ENCODE results near the gene PRM1.
A peak's percentile ranks its signal among the peaks of the same experiment; 100 is the strongest.

Gene PRM1

DNA sequence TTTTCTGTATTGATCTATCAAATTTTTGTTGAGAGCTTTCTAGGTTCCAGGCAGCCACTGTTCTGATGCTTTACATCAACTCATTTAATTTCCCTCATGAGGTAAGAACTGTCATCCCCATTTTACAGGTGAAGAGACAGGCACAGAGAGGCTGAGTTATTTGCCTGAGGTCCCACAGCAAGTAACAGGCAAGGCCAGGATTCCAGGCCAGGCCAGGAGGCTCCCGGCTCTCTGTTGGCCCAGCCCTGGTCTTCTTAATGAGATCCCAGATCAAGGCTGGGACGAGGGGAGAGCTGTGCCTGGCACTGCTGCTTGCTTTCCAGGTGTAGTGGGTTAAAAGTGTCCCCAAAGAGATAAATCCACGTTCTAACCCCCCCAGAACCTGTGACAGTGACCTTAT lies 41.7 kb upstream of the PRM1 start:
- no peak overlapping the region for H3K27ac Mint-ChIP-seq
- peaks cover 0 to 3% of the 10 kb centered on the region in 2 donors for H3K9me3 Mint-ChIP-seq

GRCh38 chr16:11321662-11322061 lies 40.5 kb upstream of the PRM1 start:
- DNase-seq = no peak
- Mint-ChIP-seq H3K36me3 (ENCODE audit: insufficient read depth) (peaks cover 3% of the 10 kb centered on the region), H3K4me1 (ENCODE audit: low read depth in 2 of 2) (peaks cover 0 to 4% of the 10 kb centered on the region in 2 donors), H3K4me3 (no peak overlapping the region), H3K27ac (no peak overlapping the region), H3K27me3 (peaks cover under 1% of the 10 kb centered on the region in 2 donors), H3K9me3 (no peaks in the 10 kb centered on the region)
- ATAC-seq (replicated peaks) = no peak

More for the DNA sequence above, 41.7 kb upstream of the PRM1 start:
- Mint-ChIP-seq H3K36me3 (ENCODE audit: insufficient read depth) (peaks cover 6% of the 10 kb centered on the region), H3K4me3 (no peak overlapping the region), H3K27me3 (peaks cover 12 to 13% of the 10 kb centered on the region in 2 donors), H3K4me1 (ENCODE audit: low read depth in 2 of 2) (peaks cover 10 to 12% of the 10 kb centered on the region in 2 donors)
- DNase-seq = no peak
- no peak for ATAC-seq (replicated peaks)

- Mint-ChIP-seq H3K4me3 (no peak overlapping the region), H3K9me3 (no peaks in the 10 kb centered on the region), H3K36me3 (ENCODE audit: insufficient read depth) (no peaks in the 10 kb centered on the region), H3K27ac (no peak overlapping the region), H3K4me1 (ENCODE audit: low read depth in 2 of 2) (peaks cover 0 to under 1% of the 10 kb centered on the region in 2 donors), H3K27me3 (no peaks in the 10 kb centered on the region)
- DNase-seq (no peak), ATAC-seq (replicated peaks) (no peak)
Observed at GRCh38 chr16:11320170-11320569, 39.0 kb upstream of the PRM1 start.

GRCh38 chr16:11319529-11320146 lies 38.5 kb upstream of the PRM1 start:
- Mint-ChIP-seq H3K4me3 (no peak overlapping the region), H3K27me3 (no peaks in the 10 kb centered on the region), H3K36me3 (ENCODE audit: insufficient read depth) (no peaks in the 10 kb centered on the region), H3K9me3 (no peaks in the 10 kb centered on the region), H3K27ac (no peak overlapping the region), H3K4me1 (ENCODE audit: low read depth in 2 of 2) (no peaks in the 10 kb centered on the region)
- DNase-seq = no peak
- ATAC-seq (replicated peaks) = no peak

DNA sequence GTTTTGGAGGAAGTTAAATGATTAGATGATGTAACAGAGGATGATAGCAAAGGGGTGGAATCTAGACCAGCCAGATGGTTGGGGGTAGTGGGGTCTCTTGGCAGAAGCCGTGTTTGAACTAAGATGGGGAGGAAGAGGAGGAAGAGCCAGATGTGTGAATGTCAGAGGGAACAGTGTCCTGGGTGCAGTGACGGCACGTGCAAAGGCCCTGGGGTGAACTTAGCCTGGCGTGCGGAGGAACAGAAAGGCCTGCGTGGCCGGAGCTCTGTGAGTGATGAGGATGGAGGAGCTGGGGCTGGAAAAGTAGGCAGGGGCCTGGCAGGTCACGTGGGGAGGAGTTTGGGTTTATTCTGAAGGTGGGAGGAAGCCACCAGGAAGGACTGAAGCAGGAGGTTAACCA lies 37.7 kb upstream of the PRM1 start:
- H3K4me3 Mint-ChIP-seq = no peak overlapping the region
- peak overlapping the region in 1 of 2 donors; percentile 1 for H3K27ac Mint-ChIP-seq
- H3K36me3 Mint-ChIP-seq (ENCODE audit: insufficient read depth) = no peaks in the 10 kb centered on the region
- DNase-seq (no peak), ATAC-seq (replicated peaks) (no peak)
- no peaks in the 10 kb centered on the region for H3K27me3 Mint-ChIP-seq
- H3K9me3 Mint-ChIP-seq = no peaks in the 10 kb centered on the region
- H3K4me1 Mint-ChIP-seq (ENCODE audit: low read depth in 2 of 2) = no peaks in the 10 kb centered on the region

GRCh38 chr16:11316331-11317015 lies 35.3 kb upstream of the PRM1 start:
- Mint-ChIP-seq H3K4me1 (ENCODE audit: low read depth in 2 of 2) (peaks cover 13 to 14% of the 10 kb centered on the region in 2 donors), H3K27me3 (no peaks in the 10 kb centered on the region), H3K36me3 (ENCODE audit: insufficient read depth) (no peaks in the 10 kb centered on the region), H3K27ac (no peak overlapping the region), H3K9me3 (no peaks in the 10 kb centered on the region), H3K4me3 (no peak overlapping the region)
- no peak for ATAC-seq (replicated peaks)
- DNase-seq = no peak

DNA sequence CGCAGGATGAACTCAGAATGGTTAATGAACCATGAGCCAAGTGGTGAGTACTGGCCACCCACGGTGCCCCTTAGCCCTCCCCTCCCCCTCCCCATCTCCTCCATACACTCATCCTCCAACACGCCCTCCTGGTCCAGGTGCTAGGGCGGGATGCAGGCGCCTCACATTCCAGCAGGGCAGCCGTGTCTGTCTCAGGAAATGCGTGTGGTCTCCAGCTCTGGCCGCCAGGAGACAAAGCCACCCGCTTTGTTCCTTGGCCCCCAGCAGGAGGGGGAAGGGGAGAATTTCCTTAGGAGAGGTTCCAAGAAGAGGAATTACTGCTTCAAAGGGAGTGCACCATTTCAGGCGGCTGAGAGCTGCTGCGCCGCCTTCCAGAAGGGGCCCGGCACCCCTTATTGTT lies 34.4 kb upstream of the PRM1 start:
- no peak overlapping the region for H3K27ac Mint-ChIP-seq
- H3K9me3 Mint-ChIP-seq = no peaks in the 10 kb centered on the region
- ATAC-seq (replicated peaks) = no peak
- no peak overlapping the region for H3K4me3 Mint-ChIP-seq
- H3K36me3 Mint-ChIP-seq (ENCODE audit: insufficient read depth) = no peaks in the 10 kb centered on the region
- no peaks in the 10 kb centered on the region for H3K27me3 Mint-ChIP-seq
- no peak for DNase-seq
- peaks cover 17 to 21% of the 10 kb centered on the region in 2 donors for H3K4me1 Mint-ChIP-seq (ENCODE audit: low read depth in 2 of 2)

- no peak overlapping the region for H3K27ac Mint-ChIP-seq
- ATAC-seq (replicated peaks) = no peak
- peaks cover 17 to 21% of the 10 kb centered on the region in 2 donors for H3K4me1 Mint-ChIP-seq (ENCODE audit: low read depth in 2 of 2)
- H3K4me3 Mint-ChIP-seq = no peak overlapping the region
- no peaks in the 10 kb centered on the region for H3K27me3 Mint-ChIP-seq
- no peaks in the 10 kb centered on the region for H3K36me3 Mint-ChIP-seq (ENCODE audit: insufficient read depth)
- DNase-seq = no peak
- H3K9me3 Mint-ChIP-seq = no peaks in the 10 kb centered on the region
Observed at GRCh38 chr16:11314309-11314894, 33.3 kb upstream of the PRM1 start.

- Mint-ChIP-seq H3K27me3 (no peaks in the 10 kb centered on the region), H3K36me3 (ENCODE audit: insufficient read depth) (no peaks in the 10 kb centered on the region), H3K9me3 (no peaks in the 10 kb centered on the region), H3K4me3 (no peak overlapping the region), H3K27ac (no peak overlapping the region), H3K4me1 (ENCODE audit: low read depth in 2 of 2) (peaks cover 17 to 21% of the 10 kb centered on the region in 2 donors)
- no peak for ATAC-seq (replicated peaks)
- no peak for DNase-seq
Observed at GRCh38 chr16:11313493-11314308, 32.6 kb upstream of the PRM1 start.

GRCh38 chr16:11312718-11313492 lies 31.8 kb upstream of the PRM1 start:
- Mint-ChIP-seq H3K9me3 (no peaks in the 10 kb centered on the region), H3K4me3 (peak overlapping the region; percentile 1 to 36), H3K27ac (peak overlapping the region; percentile 11 to 26), H3K4me1 (ENCODE audit: low read depth in 2 of 2) (peaks cover 19 to 21% of the 10 kb centered on the region in 2 donors), H3K36me3 (ENCODE audit: insufficient read depth) (no peaks in the 10 kb centered on the region), H3K27me3 (no peaks in the 10 kb centered on the region)
- ATAC-seq (replicated peaks) (peak; percentile 25), DNase-seq (peak in 1 of 3 experiments; percentile 17)

DNA sequence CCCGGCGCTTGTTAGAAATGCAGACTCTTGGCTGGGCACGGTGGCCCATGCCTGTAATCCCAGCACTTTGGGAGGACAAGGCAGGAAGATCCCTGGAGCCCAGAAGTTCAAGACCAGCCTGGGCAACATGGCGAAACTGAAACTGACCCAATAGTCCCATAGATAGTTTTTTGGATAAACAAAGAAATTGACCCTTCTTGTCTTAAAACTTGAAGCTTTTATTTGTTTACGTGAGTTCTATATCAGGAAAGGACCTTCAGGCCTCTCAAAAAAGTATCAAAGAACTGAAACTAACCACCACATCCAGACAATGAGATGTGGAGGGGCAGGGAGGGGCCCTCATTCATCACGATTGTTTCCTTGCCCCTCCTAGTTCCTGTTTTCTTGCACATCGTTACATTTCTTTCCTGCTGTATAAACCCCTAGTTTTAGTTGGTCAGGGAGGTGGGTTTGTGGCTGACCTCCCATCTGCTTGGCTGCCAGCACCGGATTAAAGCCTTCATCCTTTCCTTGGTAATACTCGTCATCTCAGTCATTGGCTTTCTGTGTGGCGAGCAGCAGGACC lies 29.9 kb upstream of the PRM1 start:
- peak; percentile 9 to 38 (median 12) for DNase-seq
- Mint-ChIP-seq H3K9me3 (no peaks in the 10 kb centered on the region), H3K27me3 (no peaks in the 10 kb centered on the region), H3K36me3 (ENCODE audit: insufficient read depth) (no peaks in the 10 kb centered on the region), H3K4me3 (peak overlapping the region; percentile 21 to 60), H3K27ac (peak overlapping the region; percentile 62 to 85), H3K4me1 (ENCODE audit: low read depth in 2 of 2) (peaks cover 19 to 21% of the 10 kb centered on the region in 2 donors)
- ATAC-seq (replicated peaks) = peak; percentile 61

DNA sequence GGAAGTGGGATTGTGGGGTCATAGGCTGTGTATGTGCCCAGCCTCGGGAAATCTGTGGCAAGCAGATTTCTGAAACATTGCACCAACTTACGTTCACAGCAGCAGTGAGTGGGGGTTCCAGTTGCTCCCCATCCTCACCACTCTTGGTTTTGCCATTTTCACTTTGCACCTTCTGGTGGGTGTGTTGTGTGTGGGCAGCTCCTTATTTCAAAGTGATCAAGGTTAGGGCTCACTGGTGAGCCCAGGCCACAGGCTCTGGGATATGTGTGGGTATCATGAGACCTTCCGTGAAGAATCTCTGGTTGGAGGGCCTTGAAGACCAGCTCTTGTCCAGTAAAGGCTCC lies 29.5 kb upstream of the PRM1 start:
- Mint-ChIP-seq H3K27me3 (no peaks in the 10 kb centered on the region), H3K27ac (peak overlapping the region in 1 of 2 donors; percentile 85), H3K9me3 (no peaks in the 10 kb centered on the region), H3K4me3 (peak overlapping the region in 1 of 2 donors; percentile 60), H3K36me3 (ENCODE audit: insufficient read depth) (no peaks in the 10 kb centered on the region), H3K4me1 (ENCODE audit: low read depth in 2 of 2) (peaks cover 19 to 21% of the 10 kb centered on the region in 2 donors)
- ATAC-seq (replicated peaks) (no peak), DNase-seq (no peak)

Measured in effector memory CD8-positive, alpha-beta T cell (primary cell).